NCI-H82 treated with DMSO at 0.1 percent for 48 hours (cell line): ENCODE measurements around the gene PPP1R27.
"Not testable (repeated sequence)": the region's sequence is repeated elsewhere in the genome, so short reads cannot be mapped to it uniquely, and the experiment has no call there.

Experiments
- DNase-seq: peaks from one replicate; lab custom pipeline; 2025; ENCODE audit not compliant: unreplicated experiment; lab: John Stamatoyannopoulos, UW

The PPP1R27 gene

GRCh38 chr17:81842725-81843504 lies 8.1 kb upstream of the PPP1R27 start:
- no peak for DNase-seq

GRCh38 chr17:81842378-81842724 lies 7.5 kb upstream of the PPP1R27 start:
- no peak for DNase-seq

- DNase-seq = no peak
Observed at GRCh38 chr17:81841866-81842265, 7.0 kb upstream of the PPP1R27 start.

DNA sequence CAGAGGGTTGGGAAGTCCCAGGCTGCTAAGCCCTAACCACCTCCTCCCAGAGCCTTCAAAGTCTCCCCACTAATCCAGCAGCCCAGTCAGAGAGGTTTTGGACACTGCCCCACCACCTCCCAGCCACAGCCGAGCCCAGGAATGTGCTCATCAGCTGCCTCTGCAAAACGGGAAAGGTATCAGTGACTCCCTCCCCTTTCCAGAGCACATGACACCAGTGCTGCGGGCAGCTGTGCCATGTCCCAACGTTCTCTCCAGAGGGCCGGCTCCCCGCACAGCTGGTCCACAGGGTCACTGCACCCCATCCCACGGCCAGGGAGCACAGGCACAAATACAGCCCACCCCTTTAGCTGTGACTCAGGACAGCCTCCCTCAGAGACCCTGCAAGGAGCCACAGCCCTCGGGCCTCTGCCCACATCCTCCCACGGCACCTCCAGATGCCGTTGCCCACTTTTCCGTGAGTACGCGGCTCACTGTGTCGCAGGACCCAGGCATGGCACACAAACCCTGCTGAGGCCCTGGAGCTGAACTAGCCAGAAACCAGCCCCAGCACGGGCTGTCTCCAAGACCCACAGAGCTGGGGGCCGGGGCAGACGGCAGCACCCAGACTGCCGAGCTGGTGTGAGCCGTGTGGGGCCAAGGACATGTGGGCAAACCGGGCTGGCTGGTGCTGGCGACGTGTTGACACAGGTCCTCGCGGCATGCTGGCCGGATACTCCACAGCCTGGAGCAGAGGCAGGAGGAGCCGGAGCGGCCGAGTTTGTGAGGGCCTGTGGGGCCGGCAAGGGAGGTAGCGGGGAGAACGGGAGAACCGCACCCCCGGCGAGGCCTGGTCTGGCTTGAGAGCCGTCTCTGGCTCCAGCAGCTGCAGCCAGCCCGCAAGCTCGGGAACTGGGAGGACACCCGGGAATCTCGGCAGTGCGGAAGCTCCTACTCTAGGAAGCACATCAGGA lies 6.3 kb upstream of the PPP1R27 start:
- no peak for DNase-seq

DNA sequence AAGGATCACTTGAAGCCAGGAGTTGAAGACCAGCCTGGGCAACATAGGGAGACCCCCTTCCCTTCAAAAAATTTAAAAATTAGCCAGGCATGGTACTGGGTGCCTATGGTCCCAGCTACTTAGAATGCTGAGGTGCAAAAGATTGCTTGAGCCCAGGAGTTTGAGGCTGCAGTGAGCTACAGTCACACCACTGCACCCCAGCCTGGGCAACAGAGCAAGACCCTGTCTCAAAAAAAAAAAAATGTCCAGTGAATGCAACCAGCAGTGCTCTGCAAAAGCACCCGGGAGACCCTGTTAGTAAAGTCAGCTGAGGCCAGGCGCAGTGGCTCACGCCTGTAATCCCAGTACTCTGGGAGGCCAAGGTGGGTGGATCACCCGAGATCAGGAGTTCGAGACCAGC lies 5.2 kb upstream of the PPP1R27 start:
- DNase-seq = not testable (repeated sequence)

DNA sequence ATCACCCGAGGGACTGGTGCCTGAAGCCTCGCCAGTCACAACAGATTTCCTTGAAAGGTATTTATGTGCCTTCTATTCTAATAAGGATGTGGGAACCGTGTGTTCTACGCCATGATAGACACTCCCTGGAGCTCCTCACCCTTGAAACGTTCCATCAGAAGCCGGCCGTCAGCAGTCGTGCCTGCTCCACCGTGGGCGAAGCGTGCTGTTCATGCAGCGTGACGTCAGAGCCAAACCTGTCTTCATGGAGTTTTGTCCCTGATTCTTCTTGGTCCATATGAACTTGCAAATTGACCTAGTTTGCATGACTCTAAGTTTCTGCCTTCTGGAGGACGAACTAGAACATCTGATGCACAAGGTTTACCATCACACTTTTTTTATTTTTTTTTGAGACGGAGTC lies 4.5 kb upstream of the PPP1R27 start:
- no peak for DNase-seq

DNA sequence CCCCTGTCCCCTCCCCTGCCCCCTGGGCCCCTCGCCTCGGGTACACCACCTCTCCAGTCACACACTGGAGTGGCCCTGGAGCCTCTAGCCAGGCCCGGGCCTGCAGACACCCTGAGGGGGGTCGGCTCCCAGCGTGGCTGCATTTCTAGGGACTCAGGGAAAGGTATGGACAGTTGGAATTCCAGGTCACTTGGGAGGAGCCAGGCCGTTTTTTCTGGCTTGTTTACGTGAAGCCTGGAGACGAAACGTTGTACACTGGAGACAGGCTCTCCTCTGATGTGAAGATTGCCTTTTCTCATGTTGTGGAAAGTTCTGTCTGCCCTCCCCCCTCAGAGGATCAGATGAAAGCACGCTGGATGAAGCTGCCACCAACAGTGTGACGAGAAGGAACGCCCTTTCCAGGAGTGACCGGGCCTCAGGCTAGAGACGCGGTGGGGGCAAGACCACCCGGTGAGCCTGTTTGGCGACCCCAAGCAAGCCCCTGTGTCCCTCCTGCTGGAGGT lies 4.0 kb upstream of the PPP1R27 start:
- DNase-seq = no peak

DNA sequence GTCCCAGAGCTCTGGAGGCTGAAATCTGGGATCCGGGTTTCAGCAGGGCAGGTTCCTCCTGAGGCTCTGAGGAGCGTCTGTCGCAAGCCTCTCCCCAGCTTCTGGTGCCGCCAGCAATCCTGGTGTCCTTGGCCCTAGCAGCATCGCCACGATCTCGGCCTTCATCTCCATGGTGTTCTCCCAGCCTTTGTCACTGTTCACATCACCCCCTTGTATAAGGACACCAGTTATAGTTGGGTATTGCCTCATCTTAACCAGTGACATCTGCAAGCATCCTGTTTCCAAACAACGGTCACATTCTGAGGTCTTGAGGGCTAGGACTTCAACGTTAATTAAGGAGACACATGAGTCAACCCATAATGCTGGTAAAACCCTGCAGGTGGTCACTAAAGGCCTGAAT lies 2.8 kb upstream of the PPP1R27 start:
- DNase-seq = no peak

GRCh38 chr17:81833921-81834830 lies 674 bp downstream of the PPP1R27 start:
- no peak for DNase-seq

- DNase-seq = peak; percentile 76
Observed at GRCh38 chr17:81833160-81833920, 1.5 kb downstream of the PPP1R27 start, which contains the start of gene MCRIP1. TSS of gene MCRIP1 (minus strand) at chr17:81833291. CDS start at chr17:81824506, 8,785 bp downstream.

GRCh38 chr17:81832608-81833159 lies 2.2 kb downstream of the PPP1R27 start:
- no peak for DNase-seq

DNA sequence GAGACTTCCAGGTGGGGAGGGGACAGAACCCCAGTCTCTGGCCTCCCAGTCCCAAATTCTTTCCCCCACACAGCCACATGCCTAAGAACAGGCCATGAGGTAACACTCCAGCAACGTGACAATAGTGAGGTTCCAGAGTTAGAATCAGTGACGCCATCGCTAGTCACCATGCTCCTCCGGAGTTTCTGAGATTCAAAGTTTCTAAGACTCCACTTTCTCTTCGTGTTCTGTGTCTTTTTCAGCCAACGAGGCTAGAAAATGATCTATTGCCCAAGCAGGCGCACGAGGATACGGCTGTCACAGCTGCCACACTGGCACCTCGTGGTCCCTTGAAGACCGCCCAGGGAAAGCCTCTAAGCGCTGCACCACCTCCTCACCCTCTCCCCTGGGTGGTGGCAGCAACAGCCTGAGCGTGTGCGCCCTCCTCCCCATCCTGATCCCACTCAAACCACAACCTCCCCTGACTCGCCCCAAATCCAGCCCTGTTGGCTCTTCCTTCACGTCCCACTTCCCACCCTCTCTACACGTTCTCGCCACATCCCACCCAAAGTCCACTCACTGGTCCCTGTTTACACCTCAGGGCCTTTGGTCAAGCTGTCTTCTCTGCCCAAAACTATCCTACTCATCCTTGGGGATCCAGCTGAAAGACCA lies 2.8 kb downstream of the PPP1R27 start:
- DNase-seq = no peak

GRCh38 chr17:81831563-81831956 lies 3.3 kb downstream of the PPP1R27 start:
- DNase-seq = no peak

GRCh38 chr17:81829858-81830257 lies 5.0 kb downstream of the PPP1R27 start:
- DNase-seq = no peak

DNA sequence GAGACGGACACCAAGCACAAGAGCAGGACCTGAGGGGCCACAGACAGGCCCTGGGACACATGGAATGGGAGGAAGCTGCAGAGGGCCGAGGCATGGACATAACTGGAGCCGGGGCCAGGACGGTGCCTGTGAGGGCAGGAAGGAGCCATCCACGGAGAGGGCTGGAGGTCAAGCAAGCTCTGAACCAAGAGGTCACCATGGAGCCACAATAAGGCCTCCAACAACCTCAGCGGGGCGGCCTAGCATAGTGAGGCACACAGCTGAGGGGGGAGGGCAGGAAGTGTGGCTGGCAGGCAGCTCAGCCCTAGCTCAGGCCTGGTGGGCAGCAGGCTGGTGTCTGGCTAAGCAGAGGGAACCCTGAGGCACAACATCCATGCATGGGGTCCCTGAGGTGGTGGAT lies 6.2 kb downstream of the PPP1R27 start:
- no peak for DNase-seq

- DNase-seq = no peak
Observed at GRCh38 chr17:81825841-81826466, 8.9 kb downstream of the PPP1R27 start.

DNA sequence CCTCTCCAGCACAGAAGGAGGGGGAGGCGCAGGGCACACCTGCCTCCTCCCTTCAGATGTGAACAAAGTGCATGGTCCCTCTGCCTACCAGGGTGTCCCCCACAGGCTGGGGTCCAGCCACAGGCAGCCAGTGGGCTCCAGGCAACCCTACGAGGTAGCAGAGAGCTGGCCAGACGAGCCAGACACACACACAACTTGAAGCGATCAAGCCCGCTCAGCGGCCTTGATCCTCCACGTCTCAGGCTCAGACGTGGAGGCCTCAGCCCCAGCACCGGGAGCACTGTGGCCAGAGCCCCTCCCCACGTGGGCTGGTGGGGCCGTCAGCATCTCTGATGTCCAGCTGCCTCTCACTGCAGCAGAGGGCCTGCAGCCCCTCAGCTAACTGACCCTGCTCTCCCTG lies 10.3 kb downstream of the PPP1R27 start:
- no peak for DNase-seq

DNA sequence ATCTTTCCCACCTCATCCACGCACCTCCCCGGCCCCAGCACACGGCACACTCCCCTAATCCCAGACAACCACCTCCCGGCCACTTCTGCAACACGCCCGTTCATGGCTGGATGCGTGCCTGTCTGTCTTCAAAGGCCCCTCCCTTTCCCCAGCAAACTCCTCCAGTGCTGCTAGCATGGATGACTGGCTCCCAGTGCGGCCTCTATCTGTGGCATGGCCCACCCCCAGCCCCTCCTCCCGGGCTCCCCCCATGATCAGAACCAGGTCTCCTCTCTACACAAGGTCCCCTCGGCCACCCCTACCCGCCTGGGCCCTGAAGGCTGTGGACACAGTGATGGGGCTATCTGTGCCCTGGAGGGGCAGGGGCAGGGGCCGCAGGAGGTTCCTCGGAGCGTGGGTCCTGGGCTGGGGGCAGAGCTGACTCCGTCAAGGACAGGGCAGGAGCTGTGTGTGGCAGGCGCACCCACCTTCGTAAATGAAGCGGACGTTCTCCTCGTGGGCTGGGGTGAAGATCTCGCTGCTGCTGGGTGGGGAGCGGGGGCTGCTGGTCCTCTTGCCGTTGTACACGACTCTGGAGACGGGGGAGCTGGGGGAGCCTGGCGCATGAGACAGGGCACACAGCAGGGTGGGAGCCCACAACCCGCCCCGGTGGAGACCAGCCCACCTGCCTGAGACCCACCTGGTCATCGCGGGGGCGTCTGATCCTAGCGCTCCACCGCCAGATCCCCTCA lies 10.9 kb downstream of the PPP1R27 start:
- no peak for DNase-seq
